GM12891 (cell line): ENCODE results near the gene EME2. TPM values are rescaled to one million over a fixed set of nuclear protein-coding genes. Genes with fewer than 3 reads are reported as not detected.

Experiments used
- DNase-seq: peaks from one replicate; pipeline ENCODE4 v3.0.0; 2011; ENCODE audit warnings: low spot score; ENCODE audit not compliant: insufficient read length
- FAIRE-seq: peaks from 2 replicates; lab custom pipeline; 2011; peaks lifted over from hg19 to GRCh38; lab: Jason Lieb, UNC
- PAX5 ChIP-seq: IDR thresholded peaks from 2 replicates; pipeline ENCODE4 v1.6.1; 2011; ENCODE audit warnings: low read length, moderate library complexity, mild to moderate bottlenecking; ENCODE audit not compliant: insufficient read depth, severe bottlenecking
- POLR2A ChIP-seq: IDR thresholded peaks from 2 replicates; pipeline ENCODE4 v1.6.1; 2011; ENCODE audit warnings: low read depth, low read length, control low read depth
- POLR2AphosphoS5 ChIP-seq: IDR thresholded peaks from 2 replicates; pipeline ENCODE4 v1.6.1; 2011; ENCODE audit warnings: low read depth, low read length, control low read depth
- POU2F2 ChIP-seq: IDR thresholded peaks from 2 replicates; pipeline ENCODE4 v1.6.1; 2011; ENCODE audit warnings: low read depth, mild to moderate bottlenecking, control low read depth, low read length, moderate library complexity
- SPI1 ChIP-seq: IDR thresholded peaks from 2 replicates; pipeline ENCODE4 v1.6.1; 2011; ENCODE audit warnings: low read depth, low read length, control low read depth
- TAF1 ChIP-seq: IDR thresholded peaks from 2 replicates; pipeline ENCODE4 v1.6.1; 2011; ENCODE audit warnings: low read depth, low read length, control low read depth
- polyA plus RNA-seq: library from polyadenylated mRNA; unstranded; fragments of >200 nt; gene quantifications from one replicate; pipeline ENCODE4 v1.2.1, GENCODE V29; 2012; ENCODE audit warnings: low read depth, missing spikeins, inconsistent platforms; ENCODE audit not compliant: missing spikeins

The EME2 gene
- polyA plus RNA-seq = 12.3 TPM

GRCh38 chr16:1772362-1772907 is at the start of gene EME2:
Gene EME2 (plus strand): TSS chr16:1772810. CDS start chr16:1773228, 418 bp downstream.
- FAIRE-seq (peak; percentile 35), DNase-seq (peak; percentile 54)
- TF ChIP-seq TAF1 (no peak), PAX5 (no peak), POLR2A (no peak), POU2F2 (no peak), POLR2AphosphoS5 (no peak), SPI1 (no peak)

DNA sequence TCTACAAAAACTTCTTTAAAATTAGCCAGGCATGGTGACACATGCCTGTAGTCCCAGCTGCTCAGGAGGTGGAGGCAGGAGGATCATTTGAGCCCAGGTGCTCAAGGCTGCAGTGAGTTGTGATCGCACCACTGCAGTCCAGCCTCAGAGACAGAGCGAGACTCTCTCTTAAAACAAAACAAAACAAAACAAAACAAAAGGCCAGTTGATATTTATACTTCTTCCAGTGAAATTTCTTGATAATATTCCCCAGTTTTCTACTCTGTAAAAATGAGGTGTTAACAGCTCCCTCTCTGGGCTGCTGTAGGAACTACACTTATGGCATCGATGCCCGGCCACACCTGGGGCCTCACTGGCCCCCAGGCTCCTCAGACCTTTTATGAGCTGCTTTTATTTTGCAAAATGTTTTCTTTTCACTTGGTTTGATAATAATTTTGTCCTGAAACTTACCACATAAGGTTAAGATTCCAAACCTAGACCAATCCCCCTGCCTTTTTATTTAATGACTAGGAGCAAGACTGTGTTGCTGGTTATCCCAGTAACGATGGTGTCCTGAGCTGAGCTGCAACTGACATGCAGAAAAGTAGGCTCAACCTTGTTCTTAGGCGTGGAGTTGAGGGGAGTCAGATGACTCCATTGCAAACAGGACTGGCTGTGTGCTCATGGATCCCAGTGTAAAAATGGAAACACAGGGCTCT is 49.0 kb upstream of the EME2 start:
- DNase-seq (no peak), FAIRE-seq (no peak)
- TF ChIP-seq POLR2AphosphoS5 (no peak), TAF1 (no peak), PAX5 (no peak), POU2F2 (no peak), SPI1 (no peak), POLR2A (no peak)

DNA sequence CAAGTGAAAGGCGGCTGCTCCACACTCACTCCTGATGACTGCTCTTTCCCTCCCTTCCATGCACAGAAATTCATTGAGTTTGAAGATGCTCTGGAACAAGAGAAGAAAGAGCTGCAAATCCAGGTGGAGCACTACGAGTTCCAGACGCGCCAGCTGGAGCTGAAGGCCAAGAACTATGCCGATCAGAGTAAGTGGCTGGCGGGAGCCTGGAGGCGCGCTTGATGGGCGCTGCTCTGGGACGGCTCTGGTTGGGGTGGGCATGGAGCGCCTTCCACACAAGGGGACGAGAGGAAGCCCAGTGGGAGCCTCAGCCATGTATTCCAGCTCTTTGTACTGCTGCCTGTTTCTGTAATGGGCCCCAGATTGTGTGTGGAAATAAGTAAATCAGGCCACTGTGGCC is 48.1 kb upstream of the EME2 start:
- TF ChIP-seq POU2F2 (no peak), POLR2AphosphoS5 (no peak), PAX5 (no peak), POLR2A (no peak), SPI1 (no peak), TAF1 (no peak)
- FAIRE-seq (no peak), DNase-seq (no peak)

DNA sequence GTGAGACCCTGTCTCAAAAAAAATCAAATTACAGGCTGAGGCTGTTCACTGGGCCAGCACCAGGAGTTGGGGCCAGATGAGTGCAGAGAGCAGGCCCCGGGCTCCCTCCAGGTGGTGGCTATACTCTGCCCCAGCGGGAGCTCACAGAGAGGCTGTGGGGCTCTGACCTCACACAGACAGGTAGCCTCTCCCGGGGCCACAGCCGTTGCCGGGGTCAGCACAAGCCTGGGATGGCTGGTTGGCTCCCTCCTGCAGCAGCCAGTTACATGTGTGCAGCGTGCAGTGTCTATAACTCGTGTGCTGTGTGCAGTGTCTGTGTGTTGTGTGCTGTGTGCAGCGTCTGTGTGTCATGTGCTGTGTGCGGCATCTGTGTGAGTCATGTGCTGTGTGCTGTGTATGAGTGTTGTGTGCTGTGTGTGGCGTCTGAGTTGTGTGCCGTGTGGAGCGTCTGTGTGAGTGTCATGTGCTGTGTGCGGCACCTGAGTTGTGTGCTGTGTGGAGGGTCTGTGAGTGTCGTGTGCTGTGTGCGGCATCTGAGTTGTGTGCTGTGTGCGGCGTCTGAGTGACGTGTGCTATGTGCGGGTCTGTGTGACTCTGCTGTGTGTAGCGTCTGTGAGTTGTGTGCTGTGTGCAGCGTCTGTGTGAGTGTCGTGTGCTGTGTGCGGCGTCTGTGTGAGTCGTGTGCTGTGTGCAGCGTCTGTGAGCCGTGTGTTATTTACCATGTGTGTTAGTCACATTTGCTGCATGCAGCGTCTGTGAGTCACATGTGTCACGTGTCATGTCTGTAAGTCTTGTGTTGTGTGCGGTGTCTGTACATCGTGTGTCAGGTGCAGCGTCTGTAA is 45.7 kb upstream of the EME2 start:
- no peak for TF ChIP-seq SPI1
- no peak for TF ChIP-seq PAX5
- no peak for TF ChIP-seq TAF1
- no peak for TF ChIP-seq POLR2AphosphoS5
- no peak for TF ChIP-seq POU2F2
- FAIRE-seq = peak; percentile 76

DNA sequence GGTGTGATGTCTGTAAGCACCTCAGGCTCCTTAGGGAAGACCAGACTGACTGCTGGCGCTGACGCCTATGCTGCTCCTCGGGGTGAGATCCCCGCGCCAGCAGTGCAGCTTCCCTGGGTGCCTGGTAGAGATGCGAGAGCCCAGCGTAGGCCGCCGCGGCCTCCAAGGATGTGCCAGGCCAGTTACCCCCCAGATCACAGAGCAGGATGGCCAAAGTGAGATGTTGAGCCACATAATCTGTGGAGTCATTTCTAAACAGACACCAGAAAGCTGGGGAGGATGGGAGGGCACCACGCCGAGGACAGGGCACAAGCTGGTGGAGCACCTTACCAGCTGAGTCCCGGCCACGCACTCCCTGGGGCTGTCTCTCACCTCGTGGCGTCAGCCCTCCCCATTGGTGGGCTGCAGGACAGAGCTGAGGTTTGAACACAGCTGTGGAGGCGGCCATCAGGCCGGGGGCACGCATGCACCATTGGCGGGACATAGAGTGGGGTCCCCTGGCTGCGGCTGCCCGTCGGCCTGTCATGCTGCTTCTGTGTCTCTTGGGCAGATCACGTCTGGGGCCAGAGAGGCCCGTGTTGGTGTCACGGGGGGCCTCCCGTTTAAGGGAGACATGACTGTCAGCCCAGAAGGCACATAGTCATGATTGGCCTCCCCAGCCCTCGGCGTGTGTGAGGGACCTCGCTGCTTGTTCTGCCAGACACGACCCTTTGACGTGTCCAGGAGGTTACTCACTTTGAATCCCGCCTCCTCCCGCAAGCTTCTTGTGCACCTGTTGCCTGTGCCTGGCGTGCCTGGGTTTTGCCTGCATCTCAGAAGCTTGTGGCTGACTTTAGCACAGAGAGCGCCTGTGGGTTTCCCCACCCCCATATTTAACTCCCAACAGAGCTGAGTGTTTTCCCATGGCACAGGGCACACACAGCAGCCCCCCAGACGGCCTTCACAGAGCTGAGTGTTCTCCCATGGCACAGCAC is 44.7 kb upstream of the EME2 start:
- TF ChIP-seq PAX5 (no peak), POU2F2 (no peak), SPI1 (no peak), POLR2A (no peak), TAF1 (no peak), POLR2AphosphoS5 (no peak)
- no peak for FAIRE-seq
- DNase-seq = no peak

More for the DNA sequence above, 45.7 kb upstream of the EME2 start:
- DNase-seq = no peak

DNA sequence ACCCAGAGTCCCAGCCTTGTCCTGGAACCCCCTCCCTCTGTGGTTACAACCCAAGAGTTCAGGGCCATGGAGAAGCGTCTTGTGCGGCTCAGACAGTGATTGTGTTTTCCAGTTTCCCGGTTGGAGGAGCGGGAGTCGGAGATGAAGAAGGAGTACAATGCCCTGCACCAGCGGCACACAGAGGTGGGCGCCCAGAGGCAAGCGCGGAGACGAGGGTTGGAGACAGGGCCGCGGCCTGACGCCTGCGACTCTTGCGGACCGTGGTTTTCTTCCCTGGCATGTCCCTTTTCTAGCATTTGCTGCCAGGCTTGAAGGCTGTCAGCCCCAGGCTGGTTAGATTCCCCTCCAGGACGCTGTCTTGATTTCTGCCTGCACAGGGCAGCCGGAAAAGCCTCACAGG is 43.6 kb upstream of the EME2 start:
- TF ChIP-seq SPI1 (no peak), PAX5 (no peak), TAF1 (no peak), POU2F2 (no peak), POLR2A (no peak), POLR2AphosphoS5 (no peak)
- FAIRE-seq = no peak
- no peak for DNase-seq

- DNase-seq = no peak
- no peak for FAIRE-seq
- TF ChIP-seq SPI1 = no peak
- no peak for TF ChIP-seq POU2F2
- no peak for TF ChIP-seq PAX5
- TF ChIP-seq POLR2AphosphoS5 = no peak
- TF ChIP-seq POLR2A = no peak
- no peak for TF ChIP-seq TAF1
Observed at GRCh38 chr16:1729445-1729844, 43.2 kb upstream of the EME2 start.

GRCh38 chr16:1731073-1731472 is 41.5 kb upstream of the EME2 start:
- no peak for TF ChIP-seq POLR2A
- no peak for TF ChIP-seq SPI1
- no peak for TF ChIP-seq PAX5
- TF ChIP-seq POU2F2 = no peak
- TF ChIP-seq POLR2AphosphoS5 = no peak
- no peak for TF ChIP-seq TAF1
- no peak for DNase-seq
- no peak for FAIRE-seq
